CD4-positive, alpha-beta T cell treated with Interleukin-6 for 4 hours (primary cell): ENCODE data around the gene SLC1A7.

Source experiments
- DNase-seq: peaks from one replicate; pipeline ENCODE4 v3.0.0-alpha.2; 2020; ENCODE audit warnings: mixed read lengths

SLC1A7 gene

DNA sequence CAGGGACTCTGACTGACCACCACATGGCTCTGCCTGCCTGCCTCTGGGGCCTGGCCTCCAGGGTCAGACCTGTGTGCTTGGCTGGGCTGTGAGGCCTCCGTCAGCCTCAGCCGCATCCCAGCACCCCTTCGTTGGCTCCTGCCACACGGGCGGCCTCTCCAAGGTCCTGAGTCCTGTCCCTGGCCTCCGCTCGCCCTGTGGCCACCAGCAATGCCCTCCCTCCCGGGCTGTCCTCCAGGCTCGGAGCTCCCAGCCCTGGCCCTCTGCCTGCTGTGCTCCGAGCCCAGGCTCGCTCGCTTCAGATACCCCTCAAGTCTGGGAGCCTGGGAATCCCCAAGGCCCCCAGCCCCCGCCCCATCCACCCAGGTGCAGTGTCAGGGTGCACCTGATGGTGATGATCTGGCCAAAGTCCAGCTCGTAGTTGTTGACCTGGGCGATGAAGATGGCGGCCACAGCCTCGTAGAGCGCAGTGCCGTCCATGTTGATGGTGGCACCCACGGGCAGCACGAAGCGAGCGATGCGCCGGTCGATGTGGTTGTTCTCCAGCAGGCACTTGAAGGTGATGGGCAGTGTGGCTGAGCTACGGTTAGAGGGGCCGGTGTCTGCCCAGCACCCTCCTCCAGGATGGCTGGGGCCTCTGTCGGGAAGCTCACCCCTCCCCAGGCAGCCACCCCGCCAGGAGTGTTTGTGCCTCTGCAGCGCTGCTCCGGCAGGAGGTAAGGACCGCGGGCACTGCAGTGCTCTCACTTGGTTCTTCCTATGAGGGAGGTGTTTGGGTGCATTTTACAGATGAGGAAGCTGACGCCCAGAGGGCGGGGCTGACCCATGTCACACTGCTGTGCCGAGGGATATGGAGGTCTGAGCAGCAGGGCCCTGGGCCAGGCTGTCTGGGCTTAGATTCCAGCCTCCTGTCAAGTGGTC lies 52.0 kb downstream of the SLC1A7 start:
- DNase-seq: no peak

DNA sequence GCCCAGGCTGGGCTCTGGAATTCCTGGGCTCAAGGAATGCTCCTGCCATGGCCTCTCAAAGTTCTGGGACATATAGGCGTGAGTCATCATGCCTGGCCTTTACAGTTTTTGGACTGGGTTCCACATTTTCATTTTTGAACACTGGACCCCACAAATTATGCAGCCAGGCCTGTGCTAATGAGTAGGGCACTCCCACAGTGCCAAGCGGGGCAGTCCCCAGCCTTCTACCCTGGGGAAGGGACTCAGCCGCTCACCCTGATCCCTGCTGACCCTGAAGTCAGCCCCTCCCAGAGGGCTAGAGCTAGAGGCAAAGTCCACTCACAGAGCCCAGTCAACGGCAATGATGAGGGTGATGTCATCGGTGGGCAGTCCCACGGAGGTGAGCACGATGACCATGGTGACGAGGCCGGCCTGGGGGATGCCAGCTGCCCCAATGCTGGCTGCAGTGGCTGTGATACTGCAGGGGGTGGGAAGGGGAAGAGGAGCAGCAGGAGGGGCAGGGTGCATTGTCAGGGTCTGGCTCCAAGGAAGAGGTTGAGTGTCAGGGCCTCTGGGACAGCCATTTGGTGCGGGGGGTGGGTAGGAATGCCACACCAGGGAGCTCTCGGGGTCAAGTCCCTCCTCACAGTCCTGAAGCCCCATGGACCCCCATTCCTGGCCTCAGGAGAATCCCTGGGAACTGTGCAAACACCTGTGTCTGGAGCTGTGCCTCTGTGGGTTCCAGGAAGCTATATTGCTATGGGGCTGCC lies 52.8 kb downstream of the SLC1A7 start:
- no peak for DNase-seq

DNA sequence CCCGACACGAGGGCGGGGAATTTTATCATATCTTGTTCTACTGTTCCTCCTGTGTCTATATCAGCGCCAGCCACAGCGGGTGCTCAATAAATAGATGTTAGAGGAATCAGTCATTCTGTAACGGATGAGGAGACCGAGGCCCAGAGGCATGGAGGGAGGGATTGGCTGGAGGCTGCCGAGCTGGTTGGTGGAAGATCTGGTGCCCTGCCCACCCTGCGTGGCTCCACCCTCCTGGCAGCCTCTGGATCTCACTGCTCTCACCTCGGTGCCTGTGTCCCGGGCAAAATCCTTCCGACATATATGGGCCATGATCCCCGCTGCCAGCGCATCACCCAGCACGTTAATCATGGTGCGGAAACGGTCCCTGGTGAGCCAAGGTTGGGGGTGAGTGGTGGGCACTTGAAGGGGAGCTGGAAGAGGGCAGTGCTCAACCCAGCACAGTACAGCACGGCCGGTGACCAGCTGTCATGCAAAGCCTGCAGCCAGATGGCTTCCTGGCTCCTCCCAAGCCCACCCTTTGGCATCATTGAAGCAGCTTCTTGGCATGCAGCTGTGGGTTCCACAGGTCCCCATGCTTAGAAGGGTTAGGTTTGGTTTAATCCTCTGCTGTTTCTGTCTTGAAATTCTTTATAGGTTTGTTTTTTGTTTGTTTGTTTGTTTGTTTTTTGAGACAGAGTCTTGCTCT lies 53.7 kb downstream of the SLC1A7 start:
- DNase-seq: no peak

- no peak for DNase-seq
These were observed 54.8 kb downstream of the SLC1A7 start for GRCh38 chr1:53087332-53088285.

DNA sequence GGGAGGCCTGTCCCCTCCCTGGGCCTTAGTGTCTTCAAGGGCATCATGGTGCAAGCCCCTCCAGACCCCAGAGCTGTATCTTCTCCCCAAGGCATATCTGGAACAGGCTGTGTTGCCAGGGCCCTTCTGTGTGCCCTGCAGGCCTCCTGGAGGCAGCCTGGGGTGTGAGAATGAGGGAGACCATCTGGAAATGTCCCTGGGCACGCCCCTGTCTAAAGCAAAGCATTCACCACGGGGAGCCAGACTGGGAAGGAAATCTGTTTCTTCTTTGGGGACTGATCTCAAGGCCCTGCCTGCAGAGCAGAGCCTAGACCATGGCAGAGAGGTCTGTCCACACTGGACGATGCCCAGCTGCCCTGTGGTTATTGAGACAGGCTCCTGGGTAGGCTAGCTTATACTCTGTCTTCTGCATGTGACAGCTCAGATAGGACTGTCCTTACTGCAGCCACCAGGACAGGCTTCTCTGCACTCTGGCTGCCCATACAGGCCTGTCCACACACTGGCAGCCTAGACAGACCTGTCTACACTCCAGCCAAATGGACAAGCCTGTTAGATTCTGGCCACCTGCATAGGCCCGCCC lies 55.9 kb downstream of the SLC1A7 start:
- no peak for DNase-seq

- DNase-seq: no peak
These were observed 57.0 kb downstream of the SLC1A7 start for GRCh38 chr1:53085405-53085804.

GRCh38 chr1:53084589-53084971 lies 57.9 kb downstream of the SLC1A7 start:
- no peak for DNase-seq

GRCh38 chr1:53083636-53084588 lies 58.5 kb downstream of the SLC1A7 start:
- no peak for DNase-seq

DNA sequence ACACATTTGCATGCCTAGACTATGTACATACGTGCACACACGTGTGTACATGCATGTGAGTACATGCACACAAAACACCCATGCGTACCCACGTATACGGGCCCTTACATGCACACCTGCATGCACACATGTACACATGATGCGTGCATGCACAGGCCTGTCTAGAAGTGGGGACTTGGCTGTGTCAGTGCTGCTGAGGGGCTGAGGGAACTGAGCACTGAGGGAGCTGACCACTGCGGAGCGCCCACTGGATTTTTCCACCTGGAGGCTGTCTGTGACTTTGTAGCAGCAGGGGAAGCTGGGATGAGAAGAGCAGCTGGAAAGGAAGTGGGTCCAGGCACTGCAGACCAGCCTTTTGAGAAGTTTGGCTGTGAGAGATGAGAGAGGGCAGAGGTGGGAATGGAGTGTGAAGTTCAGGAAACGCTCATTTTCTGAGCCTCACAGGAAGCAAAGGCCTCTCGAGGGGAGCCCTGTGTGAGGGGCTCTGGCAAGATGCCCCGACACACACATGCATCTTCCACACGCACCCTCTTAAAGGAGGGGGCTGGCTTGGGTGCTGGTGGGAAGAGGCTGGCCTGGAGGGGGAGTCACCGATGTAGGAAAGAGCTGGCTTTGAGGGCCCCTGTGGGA lies 59.5 kb downstream of the SLC1A7 start:
- no peak for DNase-seq

DNA sequence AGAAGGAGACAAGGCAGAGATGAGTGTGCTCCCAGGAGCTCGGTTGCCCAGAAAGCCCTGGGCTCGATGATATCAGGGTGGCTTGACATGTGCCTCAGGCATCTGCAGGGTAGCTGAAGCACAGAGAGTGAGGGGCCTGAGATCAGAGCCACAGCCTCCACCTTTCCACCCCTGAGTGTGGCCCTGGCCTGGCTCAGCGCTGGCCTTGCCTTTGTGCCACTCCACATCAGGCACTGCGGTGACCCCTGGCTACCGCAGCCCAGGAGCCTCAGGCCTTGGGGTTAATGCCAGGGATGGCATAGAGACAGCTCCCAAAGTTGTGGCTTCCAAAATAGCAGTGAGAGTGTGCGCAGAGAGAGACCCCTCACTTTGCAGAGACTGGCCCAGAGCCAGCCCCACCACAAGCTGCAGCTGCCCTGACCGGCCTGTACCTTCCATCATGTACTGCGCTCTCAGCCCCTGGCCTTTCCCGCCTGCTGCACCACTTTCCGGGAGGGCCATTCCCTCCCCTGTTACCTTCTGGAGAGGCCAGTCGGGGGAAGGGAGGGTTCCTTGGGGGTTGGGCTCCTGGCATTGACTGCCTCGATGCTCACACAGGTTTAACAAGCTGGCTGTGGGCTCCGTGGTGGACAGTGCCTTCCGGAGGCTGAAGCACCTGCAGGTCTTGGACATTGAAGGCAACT lies 60.9 kb downstream of the SLC1A7 start:
- no peak for DNase-seq

DNA sequence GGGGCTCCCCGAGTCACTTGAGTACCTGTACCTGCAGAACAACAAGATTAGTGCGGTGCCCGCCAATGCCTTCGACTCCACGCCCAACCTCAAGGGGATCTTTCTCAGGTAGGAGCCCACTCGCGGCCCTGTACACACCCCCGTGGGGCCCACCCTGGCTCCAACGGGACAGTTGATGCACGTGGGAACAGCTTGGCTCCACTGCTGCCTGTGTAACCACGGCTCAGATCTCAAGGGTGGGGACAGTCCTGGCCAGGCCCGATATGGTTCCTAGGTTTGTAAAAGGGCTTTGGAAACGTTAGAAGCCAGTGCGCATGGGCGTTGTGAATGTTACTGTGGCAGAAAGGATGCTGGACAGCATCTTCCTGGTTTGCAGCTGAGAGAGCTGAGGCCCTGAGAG lies 61.7 kb downstream of the SLC1A7 start:
- DNase-seq: no peak

- DNase-seq: no peak
These were observed 62.4 kb downstream of the SLC1A7 start for GRCh38 chr1:53080041-53080440.

GRCh38 chr1:53079251-53079650 lies 63.2 kb downstream of the SLC1A7 start:
- no peak for DNase-seq

GRCh38 chr1:53078333-53079101 lies 63.9 kb downstream of the SLC1A7 start:
- DNase-seq: no peak

DNA sequence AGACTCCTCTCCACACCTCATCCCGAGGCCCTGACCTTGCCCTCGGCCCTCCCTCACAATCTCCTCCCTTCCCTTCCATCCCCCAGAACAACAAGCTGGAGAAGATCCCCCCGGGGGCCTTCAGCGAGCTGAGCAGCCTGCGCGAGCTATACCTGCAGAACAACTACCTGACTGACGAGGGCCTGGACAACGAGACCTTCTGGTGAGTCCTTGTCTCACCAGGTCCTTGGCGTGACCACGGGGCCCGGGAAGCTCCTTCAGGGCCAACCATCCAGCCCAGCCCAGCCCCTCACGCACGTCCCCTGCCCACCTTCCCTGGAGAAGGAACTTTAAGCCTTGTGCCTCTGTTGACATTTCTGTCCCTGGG lies 64.9 kb downstream of the SLC1A7 start:
- DNase-seq: no peak

DNA sequence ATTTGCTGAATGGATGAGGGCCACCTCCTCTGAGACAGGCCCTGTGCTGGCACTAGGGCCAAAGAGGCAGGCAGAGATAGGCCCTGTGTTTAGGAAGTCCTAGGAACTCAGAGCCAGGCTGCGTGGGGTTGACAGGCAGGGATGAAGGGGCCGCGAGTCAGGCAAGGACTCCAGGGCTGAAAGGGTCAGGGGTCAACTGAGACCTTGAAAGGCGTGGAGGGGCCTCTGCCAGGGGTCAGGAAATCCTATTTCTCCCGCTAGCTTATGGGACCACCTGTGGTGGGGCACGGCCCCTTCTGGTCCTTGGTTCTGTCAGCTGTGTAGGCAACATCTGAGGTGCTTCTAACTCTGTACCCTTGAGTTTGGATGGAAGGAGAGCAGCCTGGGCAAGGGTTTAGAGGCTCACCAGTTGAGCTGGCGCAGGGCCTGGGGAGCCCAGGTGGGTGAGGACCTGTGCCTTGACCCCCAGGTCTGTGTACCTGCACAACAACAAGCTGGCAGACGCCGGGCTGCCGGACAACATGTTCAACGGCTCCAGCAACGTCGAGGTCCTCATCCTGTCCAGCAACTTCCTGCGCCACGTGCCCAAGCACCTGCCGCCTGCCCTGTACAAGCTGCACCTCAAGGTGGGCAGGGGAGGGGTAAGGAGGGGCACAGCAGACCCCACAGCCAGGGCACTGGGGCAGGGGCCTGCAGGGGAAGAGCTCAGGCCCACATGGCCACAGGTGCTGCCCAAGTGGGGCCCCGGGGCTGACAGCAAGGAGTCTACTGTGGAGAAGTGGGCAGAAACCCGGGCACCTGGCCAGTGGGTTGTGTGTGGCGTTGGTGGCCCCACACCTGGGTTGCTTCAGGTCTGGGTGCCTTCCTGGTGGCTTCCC lies 65.5 kb downstream of the SLC1A7 start:
- DNase-seq: no peak

GRCh38 chr1:53076165-53076564 lies 66.3 kb downstream of the SLC1A7 start:
- DNase-seq: no peak

DNA sequence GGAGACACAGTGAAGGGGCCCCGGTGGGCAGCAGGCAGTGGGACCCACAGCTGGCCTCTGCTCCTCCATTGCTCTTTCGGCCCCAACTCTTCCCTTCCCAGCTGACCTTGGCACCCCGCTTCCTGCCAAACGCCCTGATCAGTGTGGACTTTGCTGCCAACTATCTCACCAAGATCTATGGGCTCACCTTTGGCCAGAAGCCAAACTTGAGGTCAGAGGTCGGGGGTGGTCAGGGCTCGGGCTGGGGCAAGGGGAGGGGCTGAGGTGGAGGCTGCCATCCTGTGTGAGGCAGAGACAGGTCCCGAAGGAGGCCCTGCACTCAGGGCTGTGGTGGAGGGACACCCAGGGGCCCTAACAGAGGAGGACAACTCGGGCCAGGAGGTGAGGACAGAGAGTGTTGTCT lies 66.7 kb downstream of the SLC1A7 start:
- no peak for DNase-seq
